HG03460 (cell line): ENCODE results near the gene ZNF639.
"Not testable (repeated sequence)": the region's sequence is repeated elsewhere in the genome, so short reads cannot be mapped to it uniquely, and the experiment has no call there.

Experiments used
- ATAC-seq: cut with Tn5 transposase; IDR thresholded peaks from one replicate; pipeline ENCODE4 v1.9.1; 2021; ENCODE audit not compliant: unreplicated experiment

ZNF639 gene

GRCh38 chr3:179322286-179323196 lies at the start of gene ZNF639:
ZNF639 (plus strand) TSS chr3:179323031; CDS start chr3:179328294, 5,263 bp downstream.
- peak; percentile 66 for ATAC-seq

- not testable (repeated sequence) for ATAC-seq
These were observed 48.4 kb upstream of the ZNF639 start for GRCh38 chr3:179274434-179274833.

- no peak for ATAC-seq
These were observed 46.8 kb upstream of the ZNF639 start for GRCh38 chr3:179276001-179276400.

- no peak for ATAC-seq
These were observed 46.1 kb upstream of the ZNF639 start for GRCh38 chr3:179276743-179277142.

GRCh38 chr3:179278151-179278550 lies 44.7 kb upstream of the ZNF639 start:
- ATAC-seq, result no peak

- ATAC-seq, result no peak
These were observed 43.7 kb upstream of the ZNF639 start for GRCh38 chr3:179278932-179279693.

- no peak for ATAC-seq
These were observed 43.0 kb upstream of the ZNF639 start for GRCh38 chr3:179279837-179280236.

- no peak for ATAC-seq
These were observed 41.0 kb upstream of the ZNF639 start for GRCh38 chr3:179281825-179282224.

- ATAC-seq, result no peak
These were observed 36.5 kb upstream of the ZNF639 start for GRCh38 chr3:179286331-179286730.

GRCh38 chr3:179288845-179289244 lies 34.0 kb upstream of the ZNF639 start:
- ATAC-seq, result no peak

- no peak for ATAC-seq
These were observed 33.5 kb upstream of the ZNF639 start for GRCh38 chr3:179289295-179289694.

- ATAC-seq, result no peak
These were observed 30.4 kb upstream of the ZNF639 start for GRCh38 chr3:179292450-179292849.

- ATAC-seq, result no peak
These were observed 24.7 kb upstream of the ZNF639 start for GRCh38 chr3:179297971-179298725.

- no peak for ATAC-seq
These were observed 23.5 kb upstream of the ZNF639 start for GRCh38 chr3:179299316-179299715.

- ATAC-seq, result no peak
These were observed 22.7 kb upstream of the ZNF639 start for GRCh38 chr3:179299999-179300613.

- no peak for ATAC-seq
These were observed 21.2 kb upstream of the ZNF639 start for GRCh38 chr3:179301645-179302044.

- no peak for ATAC-seq
These were observed 20.7 kb upstream of the ZNF639 start for GRCh38 chr3:179302111-179302510.

GRCh38 chr3:179304605-179305004 lies 18.2 kb upstream of the ZNF639 start:
- no peak for ATAC-seq

- not testable (repeated sequence) for ATAC-seq
These were observed 15.5 kb upstream of the ZNF639 start for GRCh38 chr3:179307362-179307761.

- no peak for ATAC-seq
These were observed 14.8 kb upstream of the ZNF639 start for GRCh38 chr3:179308001-179308400.
